Osteoblast (primary cell): Measurements from ENCODE around the gene ATP5F1E. TPM values are rescaled to one million over a fixed set of nuclear protein-coding genes. Genes with fewer than 3 reads are reported as not detected.

Experiments
- DNase-seq: peaks from one replicate; pipeline ENCODE4 v3.0.0; 2011; ENCODE audit warnings: low spot score, mixed read lengths; ENCODE audit not compliant: insufficient read length; ENCODE audit errors: missing footprints
- H2AFZ ChIP-seq: 2 replicates; pipeline ENCODE4 v1.6.0; 2011; ENCODE audit warnings: mild to moderate bottlenecking, low read length
- H3K27ac ChIP-seq: 2 replicates; pipeline ENCODE4 v1.5.1; 2011; ENCODE audit warnings: mild to moderate bottlenecking, low read depth, low read length, moderate library complexity
- H3K27me3 ChIP-seq: 2 replicates; pipeline ENCODE4 v1.6.0; 2012; ENCODE audit warnings: mild to moderate bottlenecking, control low read depth, inconsistent platforms, low read length, moderate library complexity; ENCODE audit not compliant: insufficient read depth
- H3K36me3 ChIP-seq: 2 replicates; pipeline ENCODE4 v1.5.1; 2011; ENCODE audit warnings: mild to moderate bottlenecking, low read length, control low read depth, moderate library complexity; ENCODE audit not compliant: insufficient read depth
- H3K4me1 ChIP-seq: 2 replicates; pipeline ENCODE4 v1.5.1; 2011; ENCODE audit warnings: mild to moderate bottlenecking, low read length, control low read depth, moderate library complexity; ENCODE audit not compliant: insufficient read depth
- H3K4me2 ChIP-seq: 2 replicates; pipeline ENCODE4 v1.6.0; 2011; ENCODE audit warnings: mild to moderate bottlenecking, low read length; ENCODE audit not compliant: insufficient read depth
- H3K4me3 ChIP-seq: fragments of 200-600 bp; sonication (generic); 3 replicates; pipeline ENCODE4 v1.5.1; 2012; ENCODE audit warnings: mild to moderate bottlenecking, low read length, inconsistent platforms; ENCODE audit not compliant: insufficient read depth
- H3K79me2 ChIP-seq: 2 replicates; pipeline ENCODE4 v1.6.0; 2012; ENCODE audit warnings: mild to moderate bottlenecking, low read length, control low read depth, inconsistent platforms; ENCODE audit not compliant: insufficient read depth
- H3K9me3 ChIP-seq: 2 replicates; pipeline ENCODE4 v1.5.1; 2011; ENCODE audit warnings: low read depth, low read length, control low read depth
- H4K20me1 ChIP-seq: 2 replicates; pipeline ENCODE4 v1.6.0; 2012; ENCODE audit warnings: mild to moderate bottlenecking, low read length, control low read depth; ENCODE audit not compliant: insufficient read depth
- total RNA-seq: library from RNA; depleted of rRNA; stranded (reverse); fragments of >200 nt; gene quantifications from 2 replicates; pipeline ENCODE4 v1.2.3, GENCODE V29; 2012
- TF ChIP-seq, protein P1 (sequence below): IDR thresholded peaks from 2 replicates; pipeline ENCODE4 v1.5.1; 2011; ENCODE audit warnings: mild to moderate bottlenecking, low read depth, low read length, moderate library complexity; ENCODE audit errors: extremely low read depth

Gene ATP5F1E
- total RNA-seq, 1 donor: 19.5 TPM

DNA sequence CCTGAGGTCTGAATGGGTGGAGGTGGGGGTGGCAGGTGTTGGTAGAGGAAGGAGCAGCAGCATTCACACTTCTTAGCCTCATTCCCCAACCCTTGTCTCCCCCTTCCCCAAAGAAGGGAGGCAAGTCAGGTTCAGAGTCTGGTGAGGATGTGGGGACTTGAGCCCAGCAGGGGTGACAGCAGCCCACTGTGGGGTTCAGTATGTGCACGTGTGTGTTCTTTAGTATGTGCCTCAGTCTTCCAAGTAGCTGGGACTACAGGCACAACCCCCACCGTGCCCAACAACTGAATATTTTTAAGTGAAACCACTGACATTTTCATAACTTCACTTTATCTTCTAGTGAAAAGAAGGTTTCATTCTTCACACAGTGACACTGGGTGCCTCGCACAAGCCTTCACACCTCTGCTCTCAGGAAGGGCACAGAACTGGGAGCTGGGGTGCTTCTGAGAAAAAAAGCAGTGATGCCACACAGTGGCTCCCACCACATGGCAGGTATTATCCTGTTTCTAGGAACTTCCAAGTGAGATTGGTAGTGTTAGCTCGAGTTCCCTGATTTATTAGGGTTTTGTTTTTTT lies 43.9 kb upstream of the ATP5F1E start:
- H3K27ac ChIP-seq: no peak overlapping the region
- no peaks in the 10 kb centered on the region for H3K4me1 ChIP-seq
- no peaks in the 10 kb centered on the region for H3K9me3 ChIP-seq
- H3K79me2 ChIP-seq: no peaks in the 10 kb centered on the region
- H3K27me3 ChIP-seq: peaks cover 21% of the 10 kb centered on the region
- H2AFZ ChIP-seq: no peak overlapping the region
- no peaks in the 10 kb centered on the region for H3K36me3 ChIP-seq
- DNase-seq: no peak
- TF ChIP-seq, protein P1, sequence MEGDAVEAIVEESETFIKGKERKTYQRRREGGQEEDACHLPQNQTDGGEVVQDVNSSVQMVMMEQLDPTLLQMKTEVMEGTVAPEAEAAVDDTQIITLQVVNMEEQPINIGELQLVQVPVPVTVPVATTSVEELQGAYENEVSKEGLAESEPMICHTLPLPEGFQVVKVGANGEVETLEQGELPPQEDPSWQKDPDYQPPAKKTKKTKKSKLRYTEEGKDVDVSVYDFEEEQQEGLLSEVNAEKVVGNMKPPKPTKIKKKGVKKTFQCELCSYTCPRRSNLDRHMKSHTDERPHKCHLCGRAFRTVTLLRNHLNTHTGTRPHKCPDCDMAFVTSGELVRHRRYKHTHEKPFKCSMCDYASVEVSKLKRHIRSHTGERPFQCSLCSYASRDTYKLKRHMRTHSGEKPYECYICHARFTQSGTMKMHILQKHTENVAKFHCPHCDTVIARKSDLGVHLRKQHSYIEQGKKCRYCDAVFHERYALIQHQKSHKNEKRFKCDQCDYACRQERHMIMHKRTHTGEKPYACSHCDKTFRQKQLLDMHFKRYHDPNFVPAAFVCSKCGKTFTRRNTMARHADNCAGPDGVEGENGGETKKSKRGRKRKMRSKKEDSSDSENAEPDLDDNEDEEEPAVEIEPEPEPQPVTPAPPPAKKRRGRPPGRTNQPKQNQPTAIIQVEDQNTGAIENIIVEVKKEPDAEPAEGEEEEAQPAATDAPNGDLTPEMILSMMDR: no peak
- H3K4me3 ChIP-seq: no peak overlapping the region
- no peak overlapping the region for H3K4me2 ChIP-seq
- H4K20me1 ChIP-seq: no peaks in the 10 kb centered on the region

DNA sequence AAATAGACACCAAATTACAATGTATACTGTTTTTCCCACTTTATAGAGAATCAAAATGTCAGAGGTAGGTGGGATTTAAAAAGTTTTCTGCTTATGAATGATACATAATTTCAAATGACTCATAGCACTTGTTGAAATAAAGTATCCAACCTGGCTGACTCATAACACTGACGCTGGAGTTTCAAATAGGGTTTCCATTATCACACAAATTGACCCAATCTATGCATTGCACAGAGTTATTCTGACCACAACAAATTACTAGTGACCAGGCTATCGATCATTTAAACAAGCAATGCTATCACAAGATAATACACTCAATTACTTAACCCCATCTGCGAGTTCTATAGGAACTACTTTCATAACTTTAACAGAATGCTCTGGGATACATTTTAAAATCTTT lies 42.3 kb upstream of the ATP5F1E start:
- Histone ChIP-seq H3K27ac (no peak overlapping the region), H2AFZ (no peak overlapping the region), H3K27me3 (peaks cover 27% of the 10 kb centered on the region), H4K20me1 (no peaks in the 10 kb centered on the region), H3K4me2 (no peak overlapping the region), H3K79me2 (no peaks in the 10 kb centered on the region), H3K36me3 (no peaks in the 10 kb centered on the region), H3K4me1 (no peaks in the 10 kb centered on the region), H3K9me3 (no peaks in the 10 kb centered on the region), H3K4me3 (no peak overlapping the region)
- DNase-seq: no peak
- TF ChIP-seq, protein P1: no peak

- H3K27me3 ChIP-seq: peaks cover 27% of the 10 kb centered on the region
These were observed 41.4 kb upstream of the ATP5F1E start for GRCh38 chr20:59073582-59073981.

DNA sequence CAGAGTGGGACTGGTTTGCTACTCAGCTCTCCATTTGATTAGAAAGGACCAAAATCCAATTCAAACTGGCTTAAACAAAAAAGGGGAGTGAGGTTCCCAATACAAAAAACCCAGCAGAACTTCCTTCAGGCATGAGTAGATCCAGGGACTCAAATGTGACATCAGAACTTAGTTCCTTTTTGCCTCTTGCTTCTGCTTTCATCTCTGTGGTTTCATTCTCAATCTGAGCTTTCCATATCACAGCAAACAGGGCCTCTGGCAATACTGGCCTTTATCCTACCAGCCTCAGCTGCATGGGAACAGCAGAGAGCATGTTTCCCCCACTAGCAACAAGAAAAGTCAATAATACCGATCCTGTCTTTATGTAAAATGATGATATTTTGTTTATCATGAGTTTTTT lies 39.1 kb upstream of the ATP5F1E start:
- Histone ChIP-seq H3K4me3 (no peak overlapping the region), H4K20me1 (no peaks in the 10 kb centered on the region), H3K27ac (no peak overlapping the region), H3K79me2 (no peaks in the 10 kb centered on the region), H2AFZ (no peak overlapping the region), H3K27me3 (peaks cover 26% of the 10 kb centered on the region), H3K4me1 (no peaks in the 10 kb centered on the region), H3K9me3 (no peaks in the 10 kb centered on the region), H3K36me3 (no peaks in the 10 kb centered on the region), H3K4me2 (no peak overlapping the region)
- TF ChIP-seq, protein P1: no peak
- DNase-seq: no peak

More at GRCh38 chr20:59073582-59073981, 41.4 kb upstream of the ATP5F1E start:
- TF ChIP-seq, protein P1: no peak
- Histone ChIP-seq H3K36me3 (no peaks in the 10 kb centered on the region), H3K4me3 (no peak overlapping the region), H3K4me2 (no peak overlapping the region), H3K4me1 (no peaks in the 10 kb centered on the region), H4K20me1 (no peaks in the 10 kb centered on the region), H2AFZ (no peak overlapping the region), H3K9me3 (no peaks in the 10 kb centered on the region), H3K27ac (no peak overlapping the region), H3K79me2 (no peaks in the 10 kb centered on the region)
- peak; percentile 35 for DNase-seq
